ENCODE data around the gene RNU1-4. TPM values are rescaled to one million over a fixed set of nuclear protein-coding genes. Genes with fewer than 3 reads are reported as not detected.
A peak's percentile ranks its signal among the peaks of the same experiment; 100 is the strongest.

Gene RNU1-4
- total and polyA plus RNA-seq, 2 experiments from 2014 or later: not detected

DNA sequence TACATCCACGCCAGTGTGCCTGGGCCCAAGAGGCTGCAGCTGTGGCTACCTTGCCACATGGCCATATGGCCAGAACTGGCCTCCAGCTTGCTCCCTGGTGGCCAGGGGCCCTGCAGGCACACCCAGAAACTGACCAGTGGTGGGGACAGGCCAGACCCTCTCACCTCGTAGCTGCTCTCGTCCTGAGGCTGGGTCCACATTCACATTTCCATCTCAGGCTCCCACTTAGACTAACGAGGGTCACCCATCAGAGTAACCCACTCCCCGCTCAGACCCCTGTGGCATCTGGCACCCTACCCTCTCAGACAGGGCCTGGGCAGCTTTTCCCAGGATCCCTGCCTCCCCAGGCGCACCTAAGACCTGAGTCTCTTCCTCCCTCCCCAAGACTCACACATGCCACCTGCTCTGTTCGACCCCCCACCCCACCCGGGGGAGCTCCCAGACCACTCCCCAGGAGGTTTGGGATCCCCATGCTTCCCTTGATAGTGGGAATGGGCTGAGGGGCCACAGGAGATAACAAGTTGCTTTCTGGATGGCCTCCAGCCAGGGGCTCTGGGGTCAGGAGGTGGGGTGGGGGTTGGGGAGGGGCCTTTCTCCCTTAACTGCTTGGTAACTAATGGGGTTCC lies 21.3 kb upstream of the RNU1-4 start (continued):
- TF ChIP-seq, protein P1, sequence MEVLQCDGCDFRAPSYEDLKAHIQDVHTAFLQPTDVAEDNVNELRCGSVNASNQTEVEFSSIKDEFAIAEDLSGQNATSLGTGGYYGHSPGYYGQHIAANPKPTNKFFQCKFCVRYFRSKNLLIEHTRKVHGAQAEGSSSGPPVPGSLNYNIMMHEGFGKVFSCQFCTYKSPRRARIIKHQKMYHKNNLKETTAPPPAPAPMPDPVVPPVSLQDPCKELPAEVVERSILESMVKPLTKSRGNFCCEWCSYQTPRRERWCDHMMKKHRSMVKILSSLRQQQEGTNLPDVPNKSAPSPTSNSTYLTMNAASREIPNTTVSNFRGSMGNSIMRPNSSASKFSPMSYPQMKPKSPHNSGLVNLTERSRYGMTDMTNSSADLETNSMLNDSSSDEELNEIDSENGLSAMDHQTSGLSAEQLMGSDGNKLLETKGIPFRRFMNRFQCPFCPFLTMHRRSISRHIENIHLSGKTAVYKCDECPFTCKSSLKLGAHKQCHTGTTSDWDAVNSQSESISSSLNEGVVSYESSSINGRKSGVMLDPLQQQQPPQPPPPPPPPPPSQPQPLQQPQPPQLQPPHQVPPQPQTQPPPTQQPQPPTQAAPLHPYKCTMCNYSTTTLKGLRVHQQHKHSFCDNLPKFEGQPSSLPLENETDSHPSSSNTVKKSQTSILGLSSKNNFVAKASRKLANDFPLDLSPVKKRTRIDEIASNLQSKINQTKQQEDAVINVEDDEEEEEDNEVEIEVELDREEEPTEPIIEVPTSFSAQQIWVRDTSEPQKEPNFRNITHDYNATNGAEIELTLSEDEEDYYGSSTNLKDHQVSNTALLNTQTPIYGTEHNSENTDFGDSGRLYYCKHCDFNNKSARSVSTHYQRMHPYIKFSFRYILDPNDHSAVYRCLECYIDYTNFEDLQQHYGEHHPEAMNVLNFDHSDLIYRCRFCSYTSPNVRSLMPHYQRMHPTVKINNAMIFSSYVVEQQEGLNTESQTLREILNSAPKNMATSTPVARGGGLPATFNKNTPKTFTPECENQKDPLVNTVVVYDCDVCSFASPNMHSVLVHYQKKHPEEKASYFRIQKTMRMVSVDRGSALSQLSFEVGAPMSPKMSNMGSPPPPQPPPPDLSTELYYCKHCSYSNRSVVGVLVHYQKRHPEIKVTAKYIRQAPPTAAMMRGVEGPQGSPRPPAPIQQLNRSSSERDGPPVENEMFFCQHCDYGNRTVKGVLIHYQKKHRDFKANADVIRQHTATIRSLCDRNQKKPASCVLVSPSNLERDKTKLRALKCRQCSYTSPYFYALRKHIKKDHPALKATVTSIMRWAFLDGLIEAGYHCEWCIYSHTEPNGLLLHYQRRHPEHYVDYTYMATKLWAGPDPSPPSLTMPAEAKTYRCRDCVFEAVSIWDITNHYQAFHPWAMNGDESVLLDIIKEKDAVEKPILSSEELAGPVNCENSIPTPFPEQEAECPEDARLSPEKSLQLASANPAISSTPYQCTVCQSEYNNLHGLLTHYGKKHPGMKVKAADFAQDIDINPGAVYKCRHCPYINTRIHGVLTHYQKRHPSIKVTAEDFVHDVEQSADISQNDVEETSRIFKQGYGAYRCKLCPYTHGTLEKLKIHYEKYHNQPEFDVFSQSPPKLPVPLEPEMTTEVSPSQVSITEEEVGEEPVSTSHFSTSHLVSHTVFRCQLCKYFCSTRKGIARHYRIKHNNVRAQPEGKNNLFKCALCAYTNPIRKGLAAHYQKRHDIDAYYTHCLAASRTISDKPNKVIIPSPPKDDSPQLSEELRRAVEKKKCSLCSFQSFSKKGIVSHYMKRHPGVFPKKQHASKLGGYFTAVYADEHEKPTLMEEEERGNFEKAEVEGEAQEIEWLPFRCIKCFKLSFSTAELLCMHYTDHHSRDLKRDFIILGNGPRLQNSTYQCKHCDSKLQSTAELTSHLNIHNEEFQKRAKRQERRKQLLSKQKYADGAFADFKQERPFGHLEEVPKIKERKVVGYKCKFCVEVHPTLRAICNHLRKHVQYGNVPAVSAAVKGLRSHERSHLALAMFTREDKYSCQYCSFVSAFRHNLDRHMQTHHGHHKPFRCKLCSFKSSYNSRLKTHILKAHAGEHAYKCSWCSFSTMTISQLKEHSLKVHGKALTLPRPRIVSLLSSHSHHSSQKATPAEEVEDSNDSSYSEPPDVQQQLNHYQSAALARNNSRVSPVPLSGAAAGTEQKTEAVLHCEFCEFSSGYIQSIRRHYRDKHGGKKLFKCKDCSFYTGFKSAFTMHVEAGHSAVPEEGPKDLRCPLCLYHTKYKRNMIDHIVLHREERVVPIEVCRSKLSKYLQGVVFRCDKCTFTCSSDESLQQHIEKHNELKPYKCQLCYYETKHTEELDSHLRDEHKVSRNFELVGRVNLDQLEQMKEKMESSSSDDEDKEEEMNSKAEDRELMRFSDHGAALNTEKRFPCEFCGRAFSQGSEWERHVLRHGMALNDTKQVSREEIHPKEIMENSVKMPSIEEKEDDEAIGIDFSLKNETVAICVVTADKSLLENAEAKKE (CRISPR knock-in tag; IDR thresholded peaks at IDR 0.05): no peak
- TF ChIP-seq STAT1 (IDR thresholded peaks at IDR 0.05; ENCODE audit: unreplicated experiment) (no peak), JUNB (IDR thresholded peaks at IDR 0.05; ENCODE audit: unreplicated experiment) (no peak)
- TF ChIP-seq, protein P2, sequence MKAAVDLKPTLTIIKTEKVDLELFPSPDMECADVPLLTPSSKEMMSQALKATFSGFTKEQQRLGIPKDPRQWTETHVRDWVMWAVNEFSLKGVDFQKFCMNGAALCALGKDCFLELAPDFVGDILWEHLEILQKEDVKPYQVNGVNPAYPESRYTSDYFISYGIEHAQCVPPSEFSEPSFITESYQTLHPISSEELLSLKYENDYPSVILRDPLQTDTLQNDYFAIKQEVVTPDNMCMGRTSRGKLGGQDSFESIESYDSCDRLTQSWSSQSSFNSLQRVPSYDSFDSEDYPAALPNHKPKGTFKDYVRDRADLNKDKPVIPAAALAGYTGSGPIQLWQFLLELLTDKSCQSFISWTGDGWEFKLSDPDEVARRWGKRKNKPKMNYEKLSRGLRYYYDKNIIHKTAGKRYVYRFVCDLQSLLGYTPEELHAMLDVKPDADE (IDR thresholded peaks at IDR 0.05): no peak

DNA sequence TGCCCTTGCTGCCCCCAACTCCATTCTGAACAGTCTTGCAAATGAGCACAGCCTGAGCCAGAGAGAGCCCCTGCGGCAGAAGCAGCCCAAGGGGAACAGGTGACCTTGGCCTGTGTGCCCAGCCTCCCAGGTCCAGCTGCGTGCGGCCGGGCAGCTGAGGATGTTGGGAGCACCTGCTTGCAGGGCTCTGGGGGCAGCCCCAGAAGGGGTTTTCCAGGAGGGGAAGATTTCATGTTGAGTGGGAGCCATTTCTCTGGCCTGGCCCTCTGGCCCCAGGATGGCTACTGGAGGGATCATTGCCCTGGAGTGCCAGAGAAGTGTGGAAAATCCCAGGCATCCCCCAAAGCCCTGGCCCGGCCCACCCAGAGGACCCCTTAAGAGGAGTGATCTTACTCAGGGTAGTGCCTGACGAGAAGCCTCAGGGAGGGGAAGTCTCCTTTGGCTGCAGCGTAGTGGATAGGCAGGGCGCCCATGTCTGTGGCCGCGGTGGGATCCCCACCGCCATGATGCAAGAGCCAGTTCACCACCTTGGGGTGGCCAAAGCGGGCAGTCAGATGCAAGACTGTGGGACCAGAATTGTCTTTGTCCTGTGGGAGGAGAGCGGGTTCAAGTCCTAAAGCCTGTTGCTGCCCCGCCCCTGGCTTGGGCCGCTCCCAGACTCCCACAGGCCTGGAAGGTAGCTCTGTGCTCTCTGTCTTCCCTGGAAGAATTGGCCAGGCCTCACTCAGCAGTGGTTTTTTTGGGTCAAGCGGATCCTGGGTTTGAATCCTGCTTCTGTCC lies 20.6 kb upstream of the RNU1-4 start:
- Mint-ChIP-seq H3K27ac (no peak overlapping the region), H3K27me3 (ENCODE audit: insufficient read depth, low read depth, poor library complexity) (peaks cover 33% of the 10 kb centered on the region), H3K9me3 (no peaks in the 10 kb centered on the region; the same call in 2 of the 3 replicates), H3K4me1 (peaks cover 26% of the 10 kb centered on the region), H3K36me3 (ENCODE audit: low read depth) (no peaks in the 10 kb centered on the region), H3K4me3 (no peak overlapping the region)
- Histone ChIP-seq H3K36me3 (ENCODE audit: insufficient read depth) (no peaks in the 10 kb centered on the region), H3K4me1 (ENCODE audit: insufficient read depth) (peaks cover 7% of the 10 kb centered on the region; the same call in 1 of the 2 replicates), H3K4me3 (no peak overlapping the region), H3K27ac (ENCODE audit: low read depth) (no peak overlapping the region), H3K27me3 (ENCODE audit: insufficient read depth) (peaks cover 7% of the 10 kb centered on the region; the same call in 1 of the 2 replicates), H3K9me2 (ENCODE audit: insufficient read depth) (peaks cover 5% of the 10 kb centered on the region; the same call in 1 of the 2 replicates), H3F3A (replicated peaks; ENCODE audit: low read depth) (0 out of 2 replicates have a peak, but pooled peaks cover 12% of the 10 kb centered on the region), H3K4me2 (no peak overlapping the region), H3K79me2 (replicated peaks; ENCODE audit: insufficient read depth) (no peaks in the 10 kb centered on the region), H2AFZ (no peak overlapping the region), H4K20me1 (replicated peaks; ENCODE audit: insufficient read depth) (no peaks in the 10 kb centered on the region)
- TF ChIP-seq ZNF331 (CRISPR knock-in tag; IDR thresholded peaks at IDR 0.05; ENCODE audit: low read depth) (no peak), EZH2phosphoT487 (IDR thresholded peaks at IDR 0.05; ENCODE audit: unreplicated experiment) (no peak), NANOG (IDR thresholded peaks at IDR 0.05; ENCODE audit: borderline replicate concordance) (no peak), ZNF114 (CRISPR knock-in tag; IDR thresholded peaks at IDR 0.05) (no peak), CREB1 (CRISPR knock-in tag; IDR thresholded peaks at IDR 0.05; ENCODE audit: low read depth) (no peak)
- TF ChIP-seq, protein P3, sequence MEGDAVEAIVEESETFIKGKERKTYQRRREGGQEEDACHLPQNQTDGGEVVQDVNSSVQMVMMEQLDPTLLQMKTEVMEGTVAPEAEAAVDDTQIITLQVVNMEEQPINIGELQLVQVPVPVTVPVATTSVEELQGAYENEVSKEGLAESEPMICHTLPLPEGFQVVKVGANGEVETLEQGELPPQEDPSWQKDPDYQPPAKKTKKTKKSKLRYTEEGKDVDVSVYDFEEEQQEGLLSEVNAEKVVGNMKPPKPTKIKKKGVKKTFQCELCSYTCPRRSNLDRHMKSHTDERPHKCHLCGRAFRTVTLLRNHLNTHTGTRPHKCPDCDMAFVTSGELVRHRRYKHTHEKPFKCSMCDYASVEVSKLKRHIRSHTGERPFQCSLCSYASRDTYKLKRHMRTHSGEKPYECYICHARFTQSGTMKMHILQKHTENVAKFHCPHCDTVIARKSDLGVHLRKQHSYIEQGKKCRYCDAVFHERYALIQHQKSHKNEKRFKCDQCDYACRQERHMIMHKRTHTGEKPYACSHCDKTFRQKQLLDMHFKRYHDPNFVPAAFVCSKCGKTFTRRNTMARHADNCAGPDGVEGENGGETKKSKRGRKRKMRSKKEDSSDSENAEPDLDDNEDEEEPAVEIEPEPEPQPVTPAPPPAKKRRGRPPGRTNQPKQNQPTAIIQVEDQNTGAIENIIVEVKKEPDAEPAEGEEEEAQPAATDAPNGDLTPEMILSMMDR (conservative IDR thresholded peaks at IDR 0.05; ENCODE audit: low read depth in 2 of 2): peak in 1 of 2 experiments; percentile 47; a peak in 1 of 4 replicates
- ATAC-seq (peak; percentile 19), DNase-seq (ENCODE audit: low spot score) (no peak)
